Aorta (tissue), 5 donors: ENCODE data around the gene EGR2. TPM values are rescaled to one million over a fixed set of nuclear protein-coding genes. Genes with fewer than 3 reads are reported as not detected.

Experiments used
- ATAC-seq: fragments of 200-7000 bp; cut with Tn5 transposase; one replicate; pipeline ENCODE4 v1.9.1; 2022; ENCODE audit warnings: moderate library complexity; ENCODE audit not compliant: low FRiP score
- DNase-seq, 2 donors: peaks; one replicate each; pipeline ENCODE4 v3.0.0-alpha.2; 2020
- H3K27ac ChIP-seq, 2 donors: one replicate each; pipeline ENCODE4 v1.5.1; 2013; ENCODE audit warnings: low read length in 2 of 2, mild to moderate bottlenecking in 2 of 2, moderate library complexity in 2 of 2, control low read depth in 1 of 2, inconsistent platforms in 1 of 2, low read depth in 1 of 2
- H3K27me3 ChIP-seq, 2 donors: one replicate each; pipeline ENCODE4 v1.6.1; 2013; ENCODE audit warnings: control low read depth in 1 of 2, low read length in 1 of 2, mild to moderate bottlenecking in 1 of 2, moderate library complexity in 1 of 2; ENCODE audit not compliant: insufficient read depth in 2 of 2, control insufficient read depth in 1 of 2
- H3K36me3 ChIP-seq, 2 donors: one replicate each; pipeline ENCODE4 v1.6.1; 2013; ENCODE audit warnings: control low read depth in 1 of 2, low read length in 1 of 2, mild to moderate bottlenecking in 1 of 2; ENCODE audit not compliant: insufficient read depth in 2 of 2, control insufficient read depth in 1 of 2
- H3K4me1 ChIP-seq, 2 donors: one replicate each; pipeline ENCODE4 v1.6.1; 2013; ENCODE audit warnings: low read length in 2 of 2, control low read depth in 1 of 2, mild to moderate bottlenecking in 1 of 2, moderate library complexity in 1 of 2; ENCODE audit not compliant: insufficient read depth in 2 of 2, control insufficient read depth in 1 of 2
- H3K4me3 ChIP-seq, 2 donors: one replicate each; pipeline ENCODE4 v1.5.1; 2013; ENCODE audit warnings: low read length in 2 of 2, control low read depth in 1 of 2, mild to moderate bottlenecking in 1 of 2
- H3K9me3 ChIP-seq: one replicate; pipeline ENCODE4 v1.6.1; 2013; ENCODE audit warnings: mild to moderate bottlenecking, low read length; ENCODE audit not compliant: control insufficient read depth
- WGBS, 2 donors: extraction: QIAGEN DNeasy Blood & Tissue Kit; methylation state at CpG; one replicate each; pipeline ENCODE4 v1.1.7; 2013; 5-methylcytosine and 5-hydroxymethylcytosine counted together
- intact Hi-C, 2 donors: fragments of 100-400 bp; cut with DNase I; formaldehyde crosslinking; loops; one replicate each; pipeline versions ENCODE4 v1.14.2 to v1.15.0; 2022
- polyA plus RNA-seq, 2 donors: library from polyadenylated mRNA; stranded (reverse); fragments of 200-250 nt; gene quantifications; one replicate each; pipeline ENCODE4 v1.2.3, GENCODE V29; 2013
- total RNA-seq, 2 donors: library from RNA; stranded (reverse); fragmentation: NEBNext Ultra II Directional; extraction: Animal tissue kit (Norgen Biotek cat#: 25700); gene quantifications; one replicate each; pipeline ENCODE4 v1.2.1, GENCODE V29; 2021
- donor health status: healthy with polysubstance abuse.
- donor health status: Bipolar disorder and iron deficiency.
- donor health status: DM: no; HTN: no; CAD: no.
- donor health status: DM: no; HTN: no; CAD: no.
- donor health status: DM: yes; HTN: yes; CAD: no.

EGR2 gene
- total and polyA plus RNA-seq, 4 donors: 1.1 to 23.0 (median 6.3) TPM

GRCh38 chr10:62772186-62772974 lies 43.8 kb downstream of the EGR2 start:
- H3K9me3 ChIP-seq: no peaks in the 10 kb centered on the region
- no peaks in the 10 kb centered on the region for H3K27me3 ChIP-seq
- DNase-seq (no peak), ATAC-seq (no peak)
- H3K36me3 ChIP-seq: no peaks in the 10 kb centered on the region
- intact Hi-C loops: no loop called here
- WGBS, 2 donors: 34 to 40% methylated on average over 7 of the region's 7 CpGs
- no peak overlapping the region for H3K4me3 ChIP-seq
- no peak overlapping the region for H3K27ac ChIP-seq
- H3K4me1 ChIP-seq: no peaks in the 10 kb centered on the region

GRCh38 chr10:62769574-62770242 lies 46.5 kb downstream of the EGR2 start:
- ATAC-seq: peak; percentile 64
- 88 to 96% methylated on average over 1 of the region's 1 CpG for WGBS, 2 donors
- Histone ChIP-seq H3K27ac (no peak overlapping the region), H3K4me3 (no peak overlapping the region), H3K4me1 (no peaks in the 10 kb centered on the region), H3K36me3 (no peaks in the 10 kb centered on the region), H3K27me3 (no peaks in the 10 kb centered on the region), H3K9me3 (no peaks in the 10 kb centered on the region)
- intact Hi-C loops: no loop called here
- no peak for DNase-seq

- ATAC-seq (no peak), DNase-seq (no peak)
- Histone ChIP-seq H3K4me3 (no peak overlapping the region), H3K27ac (no peak overlapping the region), H3K27me3 (no peaks in the 10 kb centered on the region), H3K4me1 (no peaks in the 10 kb centered on the region), H3K9me3 (no peaks in the 10 kb centered on the region), H3K36me3 (no peaks in the 10 kb centered on the region)
- intact Hi-C loops: no loop called here
- WGBS, 2 donors: 65 to 74% methylated on average over 3 of the region's 3 CpGs
Observed at GRCh38 chr10:62766386-62766785, 49.8 kb downstream of the EGR2 start.

- no peaks in the 10 kb centered on the region for H3K27me3 ChIP-seq
- H3K4me1 ChIP-seq: no peaks in the 10 kb centered on the region
- intact Hi-C loops: no loop called here
- no peak overlapping the region for H3K27ac ChIP-seq
- H3K4me3 ChIP-seq: no peak overlapping the region
- WGBS, 2 donors: 91 to 92% methylated on average over 2 of the region's 2 CpGs
- DNase-seq: no peak
- no peaks in the 10 kb centered on the region for H3K36me3 ChIP-seq
- H3K9me3 ChIP-seq: no peaks in the 10 kb centered on the region
- ATAC-seq: no peak
Observed at GRCh38 chr10:62765726-62766125, 50.4 kb downstream of the EGR2 start.

- DNase-seq: no peak
- Histone ChIP-seq H3K27ac (no peak overlapping the region), H3K36me3 (no peaks in the 10 kb centered on the region), H3K4me3 (no peak overlapping the region), H3K4me1 (no peaks in the 10 kb centered on the region), H3K9me3 (no peaks in the 10 kb centered on the region), H3K27me3 (peaks cover 0 to 2% of the 10 kb centered on the region in 2 donors)
- no peak for ATAC-seq
- intact Hi-C loops: no loop called here
- 93 to 94% methylated on average over 4 of the region's 4 CpGs for WGBS, 2 donors
Observed at GRCh38 chr10:62764011-62764410, 52.2 kb downstream of the EGR2 start.

- peaks cover 0 to 2% of the 10 kb centered on the region in 2 donors for H3K27me3 ChIP-seq
- DNase-seq (no peak), ATAC-seq (no peak)
- intact Hi-C loops: no loop called here
- no peaks in the 10 kb centered on the region for H3K9me3 ChIP-seq
- no peaks in the 10 kb centered on the region for H3K4me1 ChIP-seq
- H3K4me3 ChIP-seq: no peak overlapping the region
- H3K36me3 ChIP-seq: no peaks in the 10 kb centered on the region
- WGBS, 2 donors: 93 to 94% methylated on average over 4 of the region's 4 CpGs
- no peak overlapping the region for H3K27ac ChIP-seq
Observed at GRCh38 chr10:62763155-62763554, 53.0 kb downstream of the EGR2 start.

Other genes starting within 250 kb of the EGR2 start
- 10 to 100 TPM; 13.2 to 15.3 TPM for gene ADO, start 11.6 kb downstream of the EGR2 start, total RNA-seq
- 1 to 10 TPM; 7.5 to 9.1 TPM for gene ADO, start 11.6 kb downstream of the EGR2 start, polyA plus RNA-seq